Mesenteric fat pad (tissue), 1 donor: ENCODE data around the gene ZNF182. TPM values are rescaled to one million over a fixed set of nuclear protein-coding genes. Genes with fewer than 3 reads are reported as not detected.
"Not testable (repeated sequence)": the region's sequence is repeated elsewhere in the genome, so short reads cannot be mapped to it uniquely, and the experiment has no call there.

Source experiments
- DNase-seq: peaks from one replicate; pipeline ENCODE4 v3.0.0-alpha.2; 2020; ENCODE audit warnings: low spot score
- long read RNA-seq: library from polyadenylated mRNA; unstranded; transcript quantifications from one replicate; pipeline ENCODE4 v2.0.0, GENCODE V29; 2020
- total RNA-seq: library from RNA; stranded (reverse); fragmentation: NEBNext Ultra II Directional; extraction: Animal tissue kit (Norgen Biotek cat#: 25700); gene quantifications from one replicate; pipeline ENCODE4 v1.2.1, GENCODE V29; 2021
- donor health status: DM: yes; HTN: yes; CAD: no.

Gene ZNF182
- 3.6 TPM for total RNA-seq
- long read RNA-seq, partial matches to known transcripts: 1 of 1 reads
- long read RNA-seq, other reads (novel, unspliced or antisense): 0 of 1 reads

GRCh38 chrX:48003758-48004457 is at the start of gene ZNF182:
Gene ZNF182, minus strand, starts transcription at chrX:48003989. Its CDS starts 1,380 bp downstream, at chrX:48002609.
- peak; percentile 95 for DNase-seq

GRCh38 chrX:48046846-48047245 is 43.1 kb upstream of the ZNF182 start:
- no peak for DNase-seq

- no peak for DNase-seq
Measured at GRCh38 chrX:48045410-48046311, 41.9 kb upstream of the ZNF182 start.

GRCh38 chrX:48043056-48043455 is 39.3 kb upstream of the ZNF182 start:
- no peak for DNase-seq

GRCh38 chrX:48035891-48036290 is 32.1 kb upstream of the ZNF182 start:
- DNase-seq: no peak

- not testable (repeated sequence) for DNase-seq
Measured at GRCh38 chrX:48030641-48031173, 26.9 kb upstream of the ZNF182 start.

- DNase-seq: no peak
Measured at GRCh38 chrX:48030237-48030636, 26.4 kb upstream of the ZNF182 start.

GRCh38 chrX:48028091-48028490 is 24.3 kb upstream of the ZNF182 start:
- no peak for DNase-seq

GRCh38 chrX:48027545-48027944 is 23.8 kb upstream of the ZNF182 start:
- DNase-seq: not testable (repeated sequence)

GRCh38 chrX:48025561-48025960 is 21.8 kb upstream of the ZNF182 start:
- DNase-seq: no peak

- no peak for DNase-seq
Measured at GRCh38 chrX:48022738-48023137, 18.9 kb upstream of the ZNF182 start.

- no peak for DNase-seq
Measured at GRCh38 chrX:48022100-48022499, 18.3 kb upstream of the ZNF182 start.

GRCh38 chrX:48021026-48021900 is 17.5 kb upstream of the ZNF182 start:
- no peak for DNase-seq

GRCh38 chrX:48020472-48020871 is 16.7 kb upstream of the ZNF182 start:
- not testable (repeated sequence) for DNase-seq

GRCh38 chrX:48019892-48020291 is 16.1 kb upstream of the ZNF182 start:
- not testable (repeated sequence) for DNase-seq

- not testable (repeated sequence) for DNase-seq
Measured at GRCh38 chrX:48016583-48017310, 13.0 kb upstream of the ZNF182 start.

- not testable (repeated sequence) for DNase-seq
Measured at GRCh38 chrX:48009445-48009960, 5.7 kb upstream of the ZNF182 start.

GRCh38 chrX:48006688-48007087 is 2.9 kb upstream of the ZNF182 start, which contains the start of gene SPACA5:
Gene SPACA5, plus strand, starts transcription at chrX:48006988. Its CDS starts 815 bp downstream, at chrX:48007803.
- DNase-seq: not testable (repeated sequence)

GRCh38 chrX:48003367-48003757 is 427 bp downstream of the ZNF182 start:
- DNase-seq: no peak

- DNase-seq: no peak
Measured at GRCh38 chrX:48002929-48003328, 860 bp downstream of the ZNF182 start.
